Endothelial cell of umbilical vein (primary cell): ENCODE measurements around the gene HECTD3. TPM values are rescaled to one million over a fixed set of nuclear protein-coding genes. Genes with fewer than 3 reads are reported as not detected.

Experiments
- BruUV-seq: library from RNA; stranded (reverse); fragments of 400-500 nt; replicated peaks from 2 replicates; lab custom pipeline; 2021; lab: Mats Ljungman, UMichigan
- CTCF ChIA-PET: fragments of 300-600, 350-600 bp; sonication (Branson Sonifier 250); formaldehyde crosslinking; loops from one replicate; lab custom pipeline; 2021; ENCODE audit warnings: antibody characterized with exemption, inconsistent platforms; lab: Charles Lee
- POLR2A ChIA-PET: fragments of 300-600, 350-600 bp; sonication (Branson Sonifier 250); formaldehyde crosslinking; loops from one replicate; lab custom pipeline; 2021; ENCODE audit warnings: antibody characterized with exemption, inconsistent platforms; lab: Charles Lee
- DNase-seq: peaks from one replicate; pipeline ENCODE4 v3.0.0-alpha.2; 2011; ENCODE audit warnings: low read depth, low spot score
- FAIRE-seq: peaks from 2 replicates; lab custom pipeline; 2011; peaks lifted over from hg19 to GRCh38; lab: Jason Lieb, UNC
- H2AFZ ChIP-seq: 2 replicates; pipeline ENCODE4 v1.6.0; 2012; ENCODE audit warnings: low read depth, low read length, control low read depth, inconsistent platforms
- H3K27ac ChIP-seq: 2 replicates; pipeline ENCODE4 v1.5.1; 2011; ENCODE audit warnings: low read depth, mild to moderate bottlenecking, control low read depth, low read length, moderate library complexity; ENCODE audit not compliant: insufficient read depth
- H3K27me3 ChIP-seq, 2 experiments: 2 replicates each; pipeline versions ENCODE4 v1.6.0 to v1.6.1; 2011; ENCODE audit warnings: low read length in 2 of 2, mixed read lengths in 1 of 2; ENCODE audit not compliant: control insufficient read depth in 2 of 2, insufficient read depth in 2 of 2
- H3K36me3 ChIP-seq, 2 experiments: 2 replicates in 1 of 2; 3 replicates in 1 of 2; pipeline ENCODE4 v1.5.1; 2011; ENCODE audit warnings: low read length in 2 of 2, mild to moderate bottlenecking in 1 of 2, moderate library complexity in 1 of 2; ENCODE audit not compliant: control insufficient read depth in 2 of 2, insufficient read depth in 2 of 2; ENCODE audit errors: extremely low read depth in 1 of 2
- H3K4me1 ChIP-seq: 3 replicates; pipeline ENCODE4 v1.5.1; 2011; ENCODE audit warnings: mild to moderate bottlenecking, low read length; ENCODE audit not compliant: control insufficient read depth, insufficient read depth; ENCODE audit errors: extremely low read depth
- H3K4me2 ChIP-seq: 2 replicates; pipeline ENCODE4 v1.6.1; 2011; ENCODE audit warnings: low read length, control low read depth, mixed read lengths; ENCODE audit not compliant: insufficient read depth
- H3K4me3 ChIP-seq, 3 experiments: fragments of 200-600 bp in 1 of 3; sonication (generic), shearing (Covaris generic) in 1 of 3; replicated peaks in 1 of 3; 2 replicates each; pipeline ENCODE4 v1.5.1; 2011 to 2016; ENCODE audit warnings: control low read depth in 3 of 3, low read length in 3 of 3, mild to moderate bottlenecking in 2 of 3, inconsistent platforms in 1 of 3, low read depth in 1 of 3, moderate library complexity in 1 of 3; ENCODE audit not compliant: insufficient read depth in 1 of 3
- H3K79me2 ChIP-seq: 2 replicates; pipeline ENCODE4 v1.6.0; 2012; ENCODE audit warnings: low read length, inconsistent platforms; ENCODE audit not compliant: control insufficient read depth, insufficient read depth
- H3K9ac ChIP-seq: replicated peaks from 2 replicates; pipeline ENCODE3; 2011; ENCODE audit warnings: low read length, control low read depth; ENCODE audit not compliant: insufficient read depth; ENCODE audit errors: extremely low read depth
- H3K9me1 ChIP-seq: replicated peaks from 3 replicates; pipeline ENCODE4 v1.6.0; 2011; ENCODE audit warnings: mild to moderate bottlenecking, low read length; ENCODE audit not compliant: control insufficient read depth, insufficient read depth; ENCODE audit errors: extremely low read depth
- H3K9me3 ChIP-seq: replicated peaks from 2 replicates; pipeline ENCODE4 v1.5.1; 2012; ENCODE audit warnings: low read length, inconsistent platforms; ENCODE audit not compliant: control insufficient read depth, insufficient read depth
- H4K20me1 ChIP-seq: replicated peaks from 2 replicates; pipeline ENCODE3; 2011; ENCODE audit warnings: mild to moderate bottlenecking, low read length; ENCODE audit not compliant: control insufficient read depth, insufficient read depth; ENCODE audit errors: extremely low read depth
- CTCF ChIP-seq, 2 donors: IDR thresholded peaks; 1 replicate in 1 of 2; 2 replicates in 1 of 2; pipeline ENCODE4 v1.5.1; 2011; ENCODE audit warnings: low read length in 2 of 2, mild to moderate bottlenecking in 2 of 2, moderate library complexity in 2 of 2, control low read depth in 1 of 2, inconsistent platforms in 1 of 2, low read depth in 1 of 2; ENCODE audit not compliant: insufficient read depth in 1 of 2; ENCODE audit errors: extremely low read depth in 1 of 2
- EZH2 ChIP-seq: IDR thresholded peaks from 2 replicates; pipeline ENCODE4 v1.6.1; 2012; ENCODE audit warnings: borderline replicate concordance, low read depth, mild to moderate bottlenecking, moderate library complexity, low read length, inconsistent platforms; ENCODE audit not compliant: severe bottlenecking
- FOS ChIP-seq: IDR thresholded peaks from 2 replicates; pipeline ENCODE4 v1.6.1; 2011; ENCODE audit warnings: mild to moderate bottlenecking, low read length, moderate library complexity, borderline replicate concordance; ENCODE audit not compliant: insufficient read depth
- GATA2 ChIP-seq: IDR thresholded peaks from 2 replicates; pipeline ENCODE4 v1.7.0; 2011; ENCODE audit warnings: low read depth, mild to moderate bottlenecking, moderate library complexity, mixed read lengths, low read length; ENCODE audit not compliant: insufficient read length, insufficient read depth
- JUN ChIP-seq: IDR thresholded peaks from 2 replicates; pipeline ENCODE4 v1.6.1; 2011; ENCODE audit warnings: borderline replicate concordance, low read depth; ENCODE audit not compliant: insufficient read length, insufficient read depth
- MAX ChIP-seq: IDR thresholded peaks from 2 replicates; pipeline ENCODE4 v1.6.1; 2011; ENCODE audit not compliant: insufficient read depth, insufficient read length
- MYC ChIP-seq: IDR thresholded peaks from one replicate; pipeline ENCODE4 v1.6.1; 2011; ENCODE audit warnings: mild to moderate bottlenecking, low read depth, low read length
- POLR2A ChIP-seq: IDR thresholded peaks from 2 replicates; pipeline ENCODE4 v1.6.1; 2012; ENCODE audit warnings: low read depth, mild to moderate bottlenecking, control low read depth, low read length
- POLR2AphosphoS5 ChIP-seq: IDR thresholded peaks from 2 replicates; pipeline ENCODE4 v1.6.1; 2012; ENCODE audit warnings: low read depth, mild to moderate bottlenecking, control low read depth, low read length, moderate library complexity; ENCODE audit not compliant: insufficient read depth
- dilution Hi-C: fragments of 300-500 bp; cut with MboI; formaldehyde crosslinking; loops from one replicate; pipeline ENCODE4 v1.15.0; 2019; ENCODE audit warnings: low sequenced_read_pairs; ENCODE audit not compliant: extremely low pct_ligation_motif_present
- intact Hi-C: fragments of 100-400 bp; cut with micrococcal nuclease; formaldehyde crosslinking; loops from one replicate; pipeline ENCODE4 v1.10.0; 2022
- polyA plus RNA-seq, 4 experiments: library from polyadenylated mRNA; depleted of rRNA in 3 of 4; stranded (reverse) in 3 of 4; unstranded in 1 of 4; fragments of >200 nt; gene quantifications; 2 replicates each; pipeline versions ENCODE4 v1.2.1 to v1.2.3, GENCODE V29; 2011 to 2012; ENCODE audit warnings: missing spikeins in 1 of 4
- total RNA-seq: library from RNA; stranded (reverse); gene quantifications from 2 replicates; pipeline ENCODE4 v1.2.3, GENCODE V29; 2021

The HECTD3 gene
- total and polyA plus RNA-seq, 2 donors (not counting 3 experiments of a cell fraction or from before 2014, with no cell fraction given): 80.0 to 114 TPM

- BruUV-seq: no TSS peak
- dilution Hi-C loops: no loop called here
- Histone ChIP-seq H3K4me3 (no peak overlapping the region), H3K9me3 (no peaks in the 10 kb centered on the region), H3K27ac (no peak overlapping the region), H3K27me3 (no peaks in the 10 kb centered on the region), H2AFZ (no peak overlapping the region), H3K4me1 (peaks cover 15% of the 10 kb centered on the region), H3K4me2 (no peak overlapping the region), H3K79me2 (peaks cover 14% of the 10 kb centered on the region), H4K20me1 (no peaks in the 10 kb centered on the region), H3K36me3 (peaks cover 17 to 66% of the 10 kb centered on the region in 2 experiments), H3K9ac (no peak overlapping the region), H3K9me1 (no peaks in the 10 kb centered on the region)
- POLR2A ChIA-PET: no interaction called here
- FAIRE-seq (no peak), DNase-seq (no peak)
- CTCF ChIA-PET: no interaction called here
- TF ChIP-seq FOS: no peak
- TF ChIP-seq POLR2AphosphoS5: no peak
- no peak for TF ChIP-seq CTCF (IDR thresholded peaks at IDR 0.05; ENCODE audit: extremely low read depth in 1 of 2, insufficient read depth in 1 of 2, low read depth in 1 of 2, low read length in 2 of 2)
- no peak for TF ChIP-seq JUN
- TF ChIP-seq MYC: no peak
- TF ChIP-seq POLR2A: no peak
- TF ChIP-seq GATA2: no peak
- no peak for TF ChIP-seq EZH2
- TF ChIP-seq MAX: no peak
- intact Hi-C loops: no loop called here
Observed at GRCh38 chr1:45007311-45007710, 3.8 kb downstream of the HECTD3 start.
